ENCODE data around the gene ZNF638. TPM values are rescaled to one million over a fixed set of nuclear protein-coding genes. Genes with fewer than 3 reads are reported as not detected.
"Not testable (repeated sequence)": the region's sequence is repeated elsewhere in the genome, so short reads cannot be mapped to it uniquely, and the experiment has no call there.

ZNF638 gene
- total and polyA plus RNA-seq, 4 donors, result 24.8 to 151 (median 56.1) TPM

- no peak for TF ChIP-seq FOXA1 (IDR thresholded peaks at IDR 0.05)
- no peaks in the 10 kb centered on the region for H3K27me3 ChIP-seq (ENCODE audit: control insufficient read depth in 4 of 4, insufficient read depth in 4 of 4, low read length in 3 of 4)
- no peaks in the 10 kb centered on the region for H3K36me3 ChIP-seq (ENCODE audit: control insufficient read depth in 4 of 4, insufficient read depth in 3 of 4, low read depth in 1 of 4, low read length in 3 of 4)
- no peaks in the 10 kb centered on the region for H3K9me3 ChIP-seq (ENCODE audit: control insufficient read depth in 4 of 4, low read length in 3 of 4)
- DNase-seq (ENCODE audit: low spot score), result no peak
- H3K27ac ChIP-seq (ENCODE audit: low read depth in 1 of 2, low read length in 2 of 2), result no peak overlapping the region
- peaks cover 6 to 18% (median 10%) of the 10 kb centered on the region in 4 donors for H3K4me1 ChIP-seq (ENCODE audit: control insufficient read depth in 4 of 4, insufficient read depth in 4 of 4, low read length in 3 of 4)
- H3K4me3 ChIP-seq (ENCODE audit: low read depth in 1 of 3, low read length in 3 of 3), result peak overlapping the region in 1 of 3 donors; percentile 100
- no peak overlapping the region for H3K9ac ChIP-seq (ENCODE audit: low read depth in 1 of 2, low read length in 2 of 2)
- 54% methylated on average over 14 of the region's 14 CpGs for WGBS
These were observed 824 bp upstream of the ZNF638 start for GRCh38 chr2:71330585-71331330.

GRCh38 chr2:71331331-71331580 is 326 bp upstream of the ZNF638 start:
- not testable (repeated sequence) for H3K9me3 ChIP-seq (ENCODE audit: control insufficient read depth in 4 of 4, low read length in 3 of 4); H3K36me3 ChIP-seq (ENCODE audit: control insufficient read depth in 4 of 4, insufficient read depth in 3 of 4, low read depth in 1 of 4, low read length in 3 of 4); H3K27me3 ChIP-seq (ENCODE audit: control insufficient read depth in 4 of 4, insufficient read depth in 4 of 4, low read length in 3 of 4); H3K27ac ChIP-seq (ENCODE audit: low read depth in 1 of 2, low read length in 2 of 2); DNase-seq (ENCODE audit: low spot score)
- H3K9ac ChIP-seq (ENCODE audit: low read depth in 1 of 2, low read length in 2 of 2), result peak overlapping the region in 1 of 2 donors; percentile 51
- 2% methylated on average over 9 of the region's 9 CpGs for WGBS
- H3K4me3 ChIP-seq (ENCODE audit: low read depth in 1 of 3, low read length in 3 of 3), result peak overlapping the region in 2 of 3 donors; percentile 84 to 100
- H3K4me1 ChIP-seq (ENCODE audit: control insufficient read depth in 4 of 4, insufficient read depth in 4 of 4, low read length in 3 of 4), result peaks cover 11 to 23% (median 13%) of the 10 kb centered on the region in 4 donors

- no peak for TF ChIP-seq ZBTB33 (IDR thresholded peaks at IDR 0.05)
- TF ChIP-seq JUND (IDR thresholded peaks at IDR 0.05), result no peak
- no peak for TF ChIP-seq YY1 (IDR thresholded peaks at IDR 0.05)
- TF ChIP-seq NR2F2 (IDR thresholded peaks at IDR 0.05), result no peak
- TF ChIP-seq FOXA1 (IDR thresholded peaks at IDR 0.05), result no peak
- no peak for TF ChIP-seq EGR1 (IDR thresholded peaks at IDR 0.05; ENCODE audit: low read depth in 2 of 2)
- TF ChIP-seq FOXA2 (IDR thresholded peaks at IDR 0.05), result no peak
- no peak for TF ChIP-seq RXRA (IDR thresholded peaks at IDR 0.05)
- no peak for TF ChIP-seq RAD21 (IDR thresholded peaks at IDR 0.05)
- TF ChIP-seq CTCF (IDR thresholded peaks at IDR 0.05; ENCODE audit: low read depth, low read length, missing input control), result no peak
- Histone ChIP-seq H3K27me3 (ENCODE audit: control insufficient read depth in 4 of 4, insufficient read depth in 4 of 4, low read length in 3 of 4) (no peaks in the 10 kb centered on the region), H3K9me3 (ENCODE audit: control insufficient read depth in 4 of 4, low read length in 3 of 4) (no peaks in the 10 kb centered on the region), H3K36me3 (ENCODE audit: control insufficient read depth in 4 of 4, insufficient read depth in 3 of 4, low read depth in 1 of 4, low read length in 3 of 4) (no peaks in the 10 kb centered on the region), H3K27ac (ENCODE audit: low read depth in 1 of 2, low read length in 2 of 2) (peak overlapping the region; percentile 99), H3K4me3 (ENCODE audit: low read depth in 1 of 3, low read length in 3 of 3) (peak overlapping the region; percentile 84 to 100 (median 91)), H3K9ac (ENCODE audit: low read depth in 1 of 2, low read length in 2 of 2) (peak overlapping the region; percentile 96 to 98), H3K4me1 (ENCODE audit: control insufficient read depth in 4 of 4, insufficient read depth in 4 of 4, low read length in 3 of 4) (peaks cover 12 to 33% (median 24%) of the 10 kb centered on the region in 4 donors)
- under 1% methylated on average over 6 of the region's 6 CpGs for WGBS
- no peak for DNase-seq (ENCODE audit: low spot score)
These were observed 834 bp downstream of the ZNF638 start for GRCh38 chr2:71332435-71332796.
